Stimulated activated effector memory CD8-positive, alpha-beta T cell treated with anti-CD3 and anti-CD28 coated beads, Interleukin-12 subunit alpha, Interleukin-12 subunit beta, amount 100 ng/mL, for 72 hours (primary cell): Measurements from ENCODE around the gene CIB2.
"Not testable (repeated sequence)": the region's sequence is repeated elsewhere in the genome, so short reads cannot be mapped to it uniquely, and the experiment has no call there.

Source experiments
- ATAC-seq: fragments of 150-1000 bp; cut with Tn5 transposase; 2 replicates; pipeline ENCODE4 v1.10.0; 2021
- DNase-seq, 2 donors: peaks; one replicate each; pipeline ENCODE4 v3.0.0; 2021 to 2022; ENCODE audit warnings: low spot score in 2 of 2
- H3K27ac Mint-ChIP-seq: one replicate; pipeline ENCODE4 v1.8.0; 2022; ENCODE audit warnings: mild to moderate bottlenecking, mixed read lengths
- H3K36me3 Mint-ChIP-seq: one replicate; pipeline ENCODE4 v1.8.0; 2022; ENCODE audit warnings: mild to moderate bottlenecking, mixed read lengths
- H3K4me1 Mint-ChIP-seq: one replicate; pipeline ENCODE4 v1.8.0; 2022; ENCODE audit warnings: mixed read lengths
- H3K4me3 Mint-ChIP-seq: one replicate; pipeline ENCODE4 v1.8.0; 2022; ENCODE audit warnings: mild to moderate bottlenecking, mixed read lengths
- H3K9me3 Mint-ChIP-seq: one replicate; pipeline ENCODE4 v1.8.0; 2022; ENCODE audit warnings: mixed read lengths

The CIB2 gene

DNA sequence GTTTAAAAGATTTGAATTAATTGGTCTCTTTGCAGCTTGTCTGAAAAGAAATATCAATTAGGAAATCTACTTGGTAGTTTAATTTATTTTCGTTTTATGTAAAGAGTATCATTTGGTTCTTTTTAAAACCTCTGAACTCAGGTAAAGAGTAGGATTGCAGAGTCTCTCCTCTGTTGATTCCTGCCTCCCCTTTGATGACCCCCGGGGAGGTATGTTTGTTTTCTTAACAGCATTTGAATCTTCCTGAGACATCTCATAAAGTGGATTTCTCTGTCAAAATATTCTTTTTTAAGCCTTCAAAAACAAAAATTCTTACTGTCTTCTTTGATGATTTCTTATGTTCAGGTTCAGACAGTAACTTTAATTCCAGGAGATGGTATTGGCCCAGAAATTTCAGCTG lies 26.0 kb upstream of the CIB2 start:
- DNase-seq (no peak), ATAC-seq (no peak)
- H3K4me1 Mint-ChIP-seq: peaks cover 9% of the 10 kb centered on the region
- H3K9me3 Mint-ChIP-seq: no peaks in the 10 kb centered on the region
- peaks cover 93% of the 10 kb centered on the region for H3K36me3 Mint-ChIP-seq
- no peak overlapping the region for H3K4me3 Mint-ChIP-seq
- H3K27ac Mint-ChIP-seq: no peak overlapping the region

DNA sequence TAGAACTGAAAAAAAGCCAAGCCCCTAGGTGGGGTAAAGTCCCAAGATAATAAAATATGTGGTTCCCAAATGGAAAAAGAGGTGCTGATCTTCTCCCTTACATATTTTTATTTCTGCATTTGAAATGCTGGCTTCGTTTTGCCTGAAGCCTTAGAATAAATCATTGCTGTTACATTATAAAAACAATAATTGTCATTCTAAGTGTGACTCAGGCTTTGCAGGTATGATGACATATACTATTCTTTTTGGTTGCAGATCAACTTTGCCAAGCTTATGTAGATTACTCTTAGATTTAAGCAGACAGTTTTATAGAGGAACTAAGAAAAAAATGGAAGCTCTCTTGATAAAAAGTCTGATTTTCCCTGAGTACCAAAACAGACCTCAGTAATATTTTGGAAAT lies 25.4 kb upstream of the CIB2 start:
- DNase-seq (no peak), ATAC-seq (no peak)
- no peak overlapping the region for H3K27ac Mint-ChIP-seq
- H3K9me3 Mint-ChIP-seq: no peaks in the 10 kb centered on the region
- H3K4me3 Mint-ChIP-seq: no peak overlapping the region
- peaks cover 88% of the 10 kb centered on the region for H3K36me3 Mint-ChIP-seq
- peaks cover 9% of the 10 kb centered on the region for H3K4me1 Mint-ChIP-seq

DNA sequence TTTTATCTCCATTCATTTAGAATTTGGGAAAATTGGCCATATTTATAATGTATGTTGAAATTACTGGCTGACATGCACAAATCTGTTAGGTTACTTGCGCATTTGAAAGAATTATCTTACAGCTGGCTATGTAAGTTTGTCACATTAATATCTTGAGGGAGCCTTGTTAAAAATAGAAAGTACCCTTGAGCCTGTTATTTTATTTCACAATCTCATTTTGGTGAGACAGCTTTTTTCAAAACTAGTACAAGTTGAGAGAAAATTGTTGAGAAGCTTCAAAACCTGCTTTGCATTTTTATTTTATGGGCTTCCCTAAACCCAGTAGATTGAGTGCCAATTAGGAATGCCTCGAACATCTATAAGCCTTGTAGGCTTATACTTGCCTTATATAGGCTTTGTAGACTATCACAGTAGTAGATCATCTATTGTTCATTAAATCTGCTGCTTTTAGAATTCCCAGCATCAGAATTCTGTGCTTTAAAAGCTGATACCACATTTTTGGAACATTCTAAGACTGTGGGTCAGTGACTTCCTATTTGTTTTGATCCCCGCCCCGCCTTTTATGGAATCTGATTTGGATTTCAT lies 24.2 kb upstream of the CIB2 start:
- no peak for DNase-seq
- ATAC-seq: no peak
- Mint-ChIP-seq H3K9me3 (no peaks in the 10 kb centered on the region), H3K36me3 (peaks cover 83% of the 10 kb centered on the region), H3K4me3 (no peak overlapping the region), H3K4me1 (peaks cover 18% of the 10 kb centered on the region), H3K27ac (peak overlapping the region; percentile 30)

DNA sequence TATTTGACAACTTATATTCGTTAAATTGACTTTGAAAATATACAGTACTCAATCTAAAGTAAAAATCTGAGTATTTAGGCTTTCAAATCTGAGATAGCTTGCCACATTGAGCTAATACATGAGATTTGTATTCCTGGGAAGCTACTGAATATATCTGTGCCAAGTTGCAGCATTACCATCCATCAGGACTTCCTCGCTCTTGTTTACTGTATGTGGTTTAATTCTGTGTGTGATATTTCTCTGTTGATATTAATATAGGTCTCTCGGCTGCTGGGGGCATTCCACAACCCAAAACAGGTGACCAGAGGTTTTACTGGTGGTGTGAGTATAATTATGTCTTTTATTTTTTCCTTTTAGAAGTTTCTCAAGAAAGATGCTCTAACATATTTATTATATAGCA lies 23.7 kb upstream of the CIB2 start:
- H3K4me3 Mint-ChIP-seq: no peak overlapping the region
- H3K9me3 Mint-ChIP-seq: no peaks in the 10 kb centered on the region
- no peak for DNase-seq
- no peak for ATAC-seq
- H3K36me3 Mint-ChIP-seq: peaks cover 78% of the 10 kb centered on the region
- H3K27ac Mint-ChIP-seq: peak overlapping the region; percentile 30
- H3K4me1 Mint-ChIP-seq: peaks cover 23% of the 10 kb centered on the region

DNA sequence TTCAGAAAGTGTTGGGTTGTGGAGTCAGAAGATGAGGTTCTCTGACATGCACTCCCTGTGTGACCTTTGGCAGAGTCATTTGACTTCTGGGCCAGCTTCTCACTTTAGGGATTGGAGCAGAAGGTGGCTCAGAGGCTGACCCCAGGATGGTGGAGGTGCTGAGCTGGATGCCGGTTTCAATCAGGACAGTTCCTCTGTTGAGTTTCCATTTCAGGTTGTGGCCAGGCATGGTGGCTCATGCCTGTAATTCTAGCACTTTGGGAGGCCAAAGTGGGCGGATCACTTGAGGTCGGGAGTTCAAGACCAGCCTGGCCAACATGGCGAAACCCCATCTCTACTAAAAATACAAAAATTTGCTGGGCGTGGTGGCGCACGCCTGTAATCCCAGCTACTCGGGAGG lies 19.8 kb upstream of the CIB2 start:
- not testable (repeated sequence) for DNase-seq, H3K9me3 Mint-ChIP-seq, H3K27ac Mint-ChIP-seq, ATAC-seq
- peaks cover 41% of the 10 kb centered on the region for H3K4me1 Mint-ChIP-seq
- peak overlapping the region; percentile 82 for H3K4me3 Mint-ChIP-seq
- peaks cover 47% of the 10 kb centered on the region for H3K36me3 Mint-ChIP-seq

DNA sequence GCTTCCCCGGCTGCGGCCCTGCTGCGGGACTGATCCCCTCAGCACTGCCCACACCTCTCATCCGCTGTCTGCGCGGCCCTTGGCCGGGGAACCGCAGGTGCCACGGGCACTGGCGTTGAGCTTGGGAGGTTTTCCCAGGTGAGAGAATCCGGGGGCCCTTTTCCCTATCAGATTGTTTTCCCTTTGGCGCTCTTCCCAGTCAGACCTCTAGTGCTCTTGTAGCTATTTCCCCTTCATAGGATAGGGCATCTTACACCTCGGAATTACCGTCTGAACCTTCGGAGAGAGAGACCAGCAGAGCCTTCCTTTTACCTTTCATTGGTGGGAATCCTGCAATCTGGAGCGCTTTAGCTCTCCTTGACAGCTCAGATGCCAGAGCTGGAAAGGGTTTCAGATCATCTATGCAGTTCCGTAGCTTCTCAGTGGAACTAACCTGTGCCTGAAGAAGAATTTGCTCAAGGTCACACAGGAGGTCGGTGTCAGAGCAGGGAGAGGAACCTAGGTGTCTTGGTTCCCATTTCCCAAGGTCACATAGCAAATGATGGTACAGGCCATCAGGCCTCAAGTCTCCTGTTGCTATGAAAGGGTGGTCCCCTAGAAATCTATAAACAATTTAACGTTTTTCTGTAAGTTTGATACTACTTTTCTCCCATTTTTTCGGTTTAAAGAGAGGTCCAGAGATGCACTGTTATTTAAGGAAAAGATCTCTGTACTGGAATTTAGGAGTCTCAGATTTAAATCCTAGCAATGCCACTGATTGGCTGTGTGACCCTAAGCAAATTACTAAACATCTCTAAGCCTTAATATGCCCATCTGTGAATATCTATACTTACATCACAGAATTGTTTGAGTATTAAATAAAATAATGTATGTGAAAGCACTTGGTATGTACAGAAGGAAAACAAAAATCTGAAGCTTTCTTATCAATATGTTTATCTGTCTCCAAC lies 18.8 kb upstream of the CIB2 start:
- ATAC-seq: no peak
- peak overlapping the region; percentile 82 for H3K4me3 Mint-ChIP-seq
- DNase-seq: no peak
- no peaks in the 10 kb centered on the region for H3K9me3 Mint-ChIP-seq
- peaks cover 41% of the 10 kb centered on the region for H3K4me1 Mint-ChIP-seq
- peaks cover 37% of the 10 kb centered on the region for H3K36me3 Mint-ChIP-seq
- peak overlapping the region; percentile 92 for H3K27ac Mint-ChIP-seq

DNA sequence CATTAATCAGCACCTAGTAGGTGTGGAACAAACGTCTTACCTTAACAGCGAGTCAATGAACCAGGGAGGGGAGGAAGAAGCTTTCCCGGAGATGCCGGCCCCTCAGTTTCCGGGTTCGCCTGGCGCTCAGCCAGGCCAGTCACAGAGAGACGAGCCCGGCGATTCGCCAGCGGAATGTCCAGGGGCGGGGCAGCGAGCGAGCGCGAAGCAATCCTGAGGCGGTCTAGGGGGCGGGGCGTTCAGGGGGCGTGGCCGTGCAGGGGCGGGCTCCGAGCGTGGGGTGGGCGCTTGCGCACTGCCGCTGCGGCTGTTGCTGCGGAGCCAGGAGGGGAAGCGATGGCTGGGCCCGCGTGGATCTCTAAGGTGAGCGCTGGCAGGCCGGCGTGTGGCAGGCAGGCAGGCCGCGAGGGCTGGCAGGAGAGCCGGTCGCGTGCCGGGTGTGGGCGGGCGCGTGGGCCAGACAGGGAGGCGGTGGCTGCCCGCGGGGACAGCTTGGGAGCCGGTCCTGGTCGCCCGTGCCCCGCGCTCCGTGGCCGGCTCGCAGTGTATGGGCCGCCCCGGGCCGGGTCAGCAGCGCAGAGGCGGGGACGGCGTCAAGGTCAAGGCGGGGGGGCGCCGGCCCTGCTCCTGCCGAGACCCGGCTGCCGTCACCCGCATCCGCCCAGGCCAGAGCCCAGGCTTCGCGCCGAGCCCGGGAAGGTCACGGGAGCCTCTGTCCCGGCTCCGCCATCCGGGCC lies 18.0 kb upstream of the CIB2 start, which contains the start of gene IDH3A:
TSS of gene IDH3A (plus strand) at position 295 of the 737 bp plus-strand sequence. CDS start at position 337, 42 bp downstream.
- ATAC-seq (peak; percentile 94), DNase-seq (peak; percentile 99)
- Mint-ChIP-seq H3K27ac (peak within 1 kb of the TSS; percentile 92), H3K36me3 (peaks cover 28% of the 10 kb centered on the region), H3K9me3 (no peaks in the 10 kb centered on the region), H3K4me1 (peaks cover 41% of the 10 kb centered on the region), H3K4me3 (peak within 1 kb of the TSS; percentile 82)

DNA sequence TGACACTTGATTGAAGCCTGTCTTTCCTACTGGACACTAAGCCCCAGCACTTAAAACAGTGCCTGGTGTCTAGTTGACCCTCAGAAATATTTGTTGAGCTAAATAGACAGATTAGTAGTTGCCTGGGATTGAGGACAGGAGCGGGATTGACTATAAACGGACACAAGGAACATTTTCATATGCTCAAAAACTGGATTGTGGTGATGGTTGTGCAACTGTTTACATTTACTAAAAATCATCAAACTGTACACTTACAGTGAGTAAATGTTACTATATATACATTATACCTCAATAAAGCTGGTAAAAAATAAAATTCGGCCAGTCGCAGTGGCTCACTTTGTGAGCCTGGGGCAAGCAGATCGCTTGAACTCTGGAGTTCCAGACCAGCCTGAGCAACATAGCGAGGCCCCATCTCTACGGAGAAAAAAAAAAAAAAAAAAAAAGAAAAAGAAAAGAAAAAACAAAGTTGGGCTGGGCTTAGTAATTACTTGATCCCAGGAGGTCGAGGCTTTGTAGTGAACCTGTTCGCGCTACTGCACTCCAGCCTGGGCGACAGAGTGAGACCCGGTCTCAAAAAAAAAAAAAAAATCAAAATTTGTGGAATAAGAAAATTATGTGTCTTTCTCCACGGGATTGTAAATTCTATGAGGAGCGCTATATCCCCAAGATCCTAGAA lies 17.3 kb upstream of the CIB2 start:
- H3K9me3 Mint-ChIP-seq: no peaks in the 10 kb centered on the region
- no peak for DNase-seq
- peaks cover 41% of the 10 kb centered on the region for H3K4me1 Mint-ChIP-seq
- peaks cover 25% of the 10 kb centered on the region for H3K36me3 Mint-ChIP-seq
- ATAC-seq: no peak
- H3K4me3 Mint-ChIP-seq: peak overlapping the region; percentile 82
- peak overlapping the region; percentile 92 for H3K27ac Mint-ChIP-seq

DNA sequence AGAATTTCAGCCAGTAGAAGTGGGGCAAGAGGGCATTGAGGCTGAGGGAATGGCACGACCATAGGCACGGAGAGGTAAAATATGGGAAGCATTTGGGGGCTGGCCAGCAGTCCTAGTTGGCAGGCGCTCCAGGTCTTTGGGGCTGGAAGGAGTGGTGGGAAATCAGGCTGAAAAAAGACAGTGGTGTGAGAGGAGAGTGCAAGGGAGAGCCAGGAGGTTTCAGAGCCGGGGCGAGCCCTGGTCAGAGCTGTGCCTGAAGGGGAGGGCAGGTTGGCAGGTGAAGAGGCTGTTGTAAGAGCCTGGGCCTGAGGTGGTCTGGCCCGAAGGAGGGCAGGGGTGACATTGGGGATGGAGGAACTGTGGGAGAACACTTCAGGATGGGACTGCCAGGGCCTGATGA lies 16.3 kb upstream of the CIB2 start:
- DNase-seq (no peak), ATAC-seq (no peak)
- Mint-ChIP-seq H3K4me1 (peaks cover 32% of the 10 kb centered on the region), H3K4me3 (peak overlapping the region; percentile 82), H3K36me3 (peaks cover 15% of the 10 kb centered on the region), H3K27ac (peak overlapping the region; percentile 92), H3K9me3 (no peaks in the 10 kb centered on the region)

DNA sequence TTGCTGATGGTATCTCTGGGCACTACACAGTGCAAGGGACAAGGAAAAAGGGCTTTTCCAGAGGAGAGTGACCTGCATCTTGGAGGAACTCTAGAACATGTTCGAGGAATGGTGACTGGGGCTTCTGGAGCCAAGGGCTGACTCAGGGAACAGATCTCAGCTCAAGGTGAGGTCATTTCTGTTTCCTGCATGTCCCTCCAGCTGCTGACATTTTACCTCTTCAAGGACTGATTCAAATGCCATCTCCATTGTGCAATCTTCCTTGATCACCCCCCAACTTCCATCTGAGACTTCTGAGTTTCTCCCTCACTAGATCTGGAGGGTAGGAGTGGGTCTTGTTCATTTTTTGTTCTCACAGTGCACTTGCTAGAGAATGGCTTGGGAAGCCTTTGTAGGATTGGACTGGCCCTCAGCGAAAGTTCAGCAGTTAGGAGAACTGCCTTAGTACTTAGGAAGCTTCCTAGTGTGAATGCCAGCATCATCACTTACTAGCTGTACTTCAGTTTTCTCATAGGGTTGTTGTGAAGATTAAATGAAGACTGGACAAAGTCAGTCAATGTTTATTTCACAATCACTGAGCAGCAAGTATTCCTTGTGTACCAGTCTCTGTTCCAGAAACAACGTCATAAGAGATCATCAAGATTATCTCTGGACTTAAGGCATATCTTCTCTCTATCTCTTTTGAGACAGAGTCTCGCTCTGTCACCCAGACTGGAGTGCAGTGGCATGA lies 15.3 kb upstream of the CIB2 start:
- no peak overlapping the region for H3K27ac Mint-ChIP-seq
- peaks cover 32% of the 10 kb centered on the region for H3K4me1 Mint-ChIP-seq
- DNase-seq: no peak
- ATAC-seq: no peak
- H3K9me3 Mint-ChIP-seq: no peaks in the 10 kb centered on the region
- no peak overlapping the region for H3K4me3 Mint-ChIP-seq
- H3K36me3 Mint-ChIP-seq: peaks cover 15% of the 10 kb centered on the region

DNA sequence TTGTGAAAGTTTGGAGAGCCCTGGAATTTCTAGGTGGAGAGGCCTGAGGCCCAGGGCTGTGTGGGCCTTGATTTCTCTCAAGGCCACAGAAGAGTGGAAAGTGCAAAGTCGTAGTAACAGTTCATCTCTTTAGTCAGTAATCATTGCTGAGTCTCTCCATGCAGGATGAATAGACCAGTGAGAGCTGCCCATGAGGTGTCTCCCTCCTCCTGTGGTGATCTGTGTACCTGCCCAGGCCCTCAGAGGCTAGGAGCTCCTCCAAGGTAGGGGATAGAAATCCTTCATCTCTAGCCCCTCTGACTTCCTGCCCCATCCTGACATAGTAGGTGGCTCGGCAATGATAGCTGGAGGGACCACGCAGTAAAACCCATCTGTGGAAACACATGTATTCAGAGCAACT lies 11.1 kb upstream of the CIB2 start:
- Mint-ChIP-seq H3K4me1 (peaks cover 3% of the 10 kb centered on the region), H3K27ac (peak overlapping the region; percentile 8)
- DNase-seq: no peak

DNA sequence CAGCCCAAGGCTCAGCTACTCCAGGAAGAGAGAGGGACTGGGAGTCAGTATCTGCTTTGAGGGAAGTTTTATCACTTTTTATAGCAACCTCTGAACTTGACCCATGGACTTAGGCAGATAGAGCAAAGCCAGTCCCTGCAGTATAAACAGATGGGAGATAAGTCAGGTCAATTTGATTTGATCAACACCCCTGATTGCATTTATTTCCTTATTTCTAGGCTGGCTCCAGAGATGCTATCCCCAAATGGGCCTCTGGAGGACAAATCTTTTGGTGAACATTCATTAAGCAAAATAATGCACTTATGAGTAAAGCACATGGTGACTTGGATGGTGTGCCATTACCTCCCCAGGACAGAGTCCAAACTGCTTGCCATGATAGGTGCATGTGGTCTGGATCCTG lies 9.0 kb upstream of the CIB2 start:
- no peaks in the 10 kb centered on the region for H3K36me3 Mint-ChIP-seq
- no peaks in the 10 kb centered on the region for H3K9me3 Mint-ChIP-seq
- ATAC-seq (no peak), DNase-seq (no peak)
- H3K4me3 Mint-ChIP-seq: no peak overlapping the region
- no peaks in the 10 kb centered on the region for H3K4me1 Mint-ChIP-seq
- H3K27ac Mint-ChIP-seq: no peak overlapping the region

More for the DNA sequence above, 11.1 kb upstream of the CIB2 start:
- ATAC-seq: no peak
- Mint-ChIP-seq H3K9me3 (no peaks in the 10 kb centered on the region), H3K4me3 (no peak overlapping the region), H3K36me3 (no peaks in the 10 kb centered on the region)

DNA sequence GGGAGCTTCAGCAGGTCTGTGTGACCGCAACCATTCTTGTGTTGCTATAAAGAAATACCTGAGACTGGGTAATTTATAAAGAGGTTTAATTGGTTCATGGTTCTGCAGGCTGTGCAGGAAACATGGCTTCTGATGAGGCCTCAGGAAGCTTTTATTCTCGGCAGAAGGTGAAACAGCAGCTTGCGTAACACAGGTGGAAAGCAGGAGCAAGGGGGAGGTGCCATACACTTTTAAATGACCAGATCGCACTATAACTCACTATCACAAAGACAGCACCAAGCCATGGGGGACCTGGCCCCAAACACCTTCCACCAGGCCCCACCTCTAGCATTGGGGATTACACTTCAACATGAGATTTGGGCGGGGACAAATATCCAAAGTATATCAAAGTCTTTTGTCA lies 8.3 kb upstream of the CIB2 start:
- Mint-ChIP-seq H3K36me3 (no peaks in the 10 kb centered on the region), H3K4me3 (no peak overlapping the region), H3K9me3 (no peaks in the 10 kb centered on the region), H3K27ac (no peak overlapping the region), H3K4me1 (no peaks in the 10 kb centered on the region)
- ATAC-seq (no peak), DNase-seq (no peak)

DNA sequence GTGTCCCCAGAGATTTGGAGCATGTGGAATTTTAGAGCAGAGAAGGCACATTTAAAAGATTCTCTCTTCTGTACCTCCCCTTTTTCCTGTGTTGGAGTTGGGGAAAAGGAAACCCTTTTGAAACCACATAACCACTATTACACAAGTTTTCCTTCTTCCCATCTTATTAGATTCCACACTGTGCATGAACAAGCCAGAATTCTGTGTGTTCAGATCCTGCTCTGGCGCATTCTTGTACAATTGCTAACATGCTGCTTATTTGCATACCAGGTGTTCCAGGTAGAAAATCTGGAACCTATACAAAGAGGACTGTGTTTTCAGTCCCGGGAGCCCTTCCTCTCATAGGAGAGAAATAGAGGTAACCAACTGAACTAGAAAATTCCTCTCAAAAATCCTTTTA lies 2.6 kb upstream of the CIB2 start:
- ATAC-seq (no peak), DNase-seq (no peak)
- no peak overlapping the region for H3K27ac Mint-ChIP-seq
- peaks cover 6% of the 10 kb centered on the region for H3K36me3 Mint-ChIP-seq
- no peaks in the 10 kb centered on the region for H3K9me3 Mint-ChIP-seq
- peaks cover 27% of the 10 kb centered on the region for H3K4me1 Mint-ChIP-seq
- H3K4me3 Mint-ChIP-seq: no peak overlapping the region
